Esophagus squamous epithelium (tissue), 5 donors: Measurements from ENCODE around the gene NGB. TPM values are rescaled to one million over a fixed set of nuclear protein-coding genes. Genes with fewer than 3 reads are reported as not detected.

Experiments used
- DNase-seq: peaks from one replicate; lab custom pipeline; 2025; lab: John Stamatoyannopoulos, UW
- H3K27ac ChIP-seq, 4 donors: fragments of 200-600 bp; sonication (generic); one replicate each; pipeline ENCODE4 v1.5.1; 2016 to 2019; ENCODE audit warnings: mild to moderate bottlenecking in 1 of 4
- H3K27me3 ChIP-seq, 4 donors: fragments of 200-600 bp; sonication (generic); 1 replicate in 3 of 4; 2 replicates in 1 of 4; pipeline versions ENCODE4 v1.5.1 to v1.6.0; 2017 to 2021; ENCODE audit warnings: antibody characterized with exemption in 1 of 4
- H3K36me3 ChIP-seq, 3 donors: fragments of 200-600 bp; sonication (generic); one replicate each; pipeline ENCODE4 v1.5.1; 2016 to 2019
- H3K4me1 ChIP-seq, 3 donors: fragments of 200-600 bp; sonication (generic); one replicate each; pipeline ENCODE4 v1.5.1; 2017 to 2019
- H3K4me3 ChIP-seq, 4 donors: fragments of 200-600 bp; sonication (generic); 1 replicate in 3 of 4; 2 replicates in 1 of 4; pipeline ENCODE4 v1.5.1; 2016 to 2019; ENCODE audit warnings: mild to moderate bottlenecking in 2 of 4, moderate library complexity in 1 of 4
- H3K9me3 ChIP-seq, 3 donors: fragments of 200-600 bp; sonication (generic); one replicate each; pipeline ENCODE4 v1.5.1; 2016 to 2019
- CTCF ChIP-seq, 6 experiments: fragments of 450-650 bp in 4 of 6; fragments of 200-600 bp in 2 of 6; sonication (generic) in 2 of 6; IDR thresholded peaks; one replicate each; pipeline ENCODE4 v1.5.1; 2016 to 2019; ENCODE audit warnings: antibody characterized with exemption in 6 of 6, mild to moderate bottlenecking in 4 of 6, moderate library complexity in 4 of 6
- POLR2A ChIP-seq, 4 donors: fragments of 450-650 bp; IDR thresholded peaks; one replicate each; pipeline ENCODE4 v1.6.1; 2017; ENCODE audit warnings: antibody characterized with exemption in 4 of 4, mild to moderate bottlenecking in 4 of 4, moderate library complexity in 3 of 4
- WGBS, 2 donors: methylation state at CpG; one replicate each; pipeline ENCODE4 v1.1.5; 2018; 5-methylcytosine and 5-hydroxymethylcytosine counted together
- intact Hi-C: fragments of 100-400 bp; cut with DNase I; formaldehyde crosslinking; loops from one replicate; pipeline ENCODE4 v1.15.0; 2022
- total RNA-seq, 4 donors: library from RNA; depleted of rRNA; stranded (reverse); fragments of >200 nt; gene quantifications; one replicate each; pipeline ENCODE4 v1.1.0, GENCODE V29; 2016
- donor health status: DM: yes; HTN: yes; CAD: no.

NGB gene
- total RNA-seq, 4 donors from 2014 or later = not detected

GRCh38 chr14:77260199-77260598 lies 10.8 kb downstream of the NGB start:
- Histone ChIP-seq H3K27me3 (peaks cover 0 to 42% (median 0%) of the 10 kb centered on the region in 4 donors), H3K4me3 (no peak overlapping the region), H3K36me3 (no peaks in the 10 kb centered on the region), H3K4me1 (no peaks in the 10 kb centered on the region), H3K27ac (no peak overlapping the region), H3K9me3 (no peaks in the 10 kb centered on the region)
- WGBS, 2 donors = 82 to 86% methylated on average over 3 to 5 of the region's 11 CpGs
- TF ChIP-seq POLR2A (IDR thresholded peaks at IDR 0.05) = no peak
- TF ChIP-seq CTCF (IDR thresholded peaks at IDR 0.05) = no peak
- no peak for DNase-seq
- intact Hi-C loops = no loop called here

GRCh38 chr14:77259025-77259715 lies 11.8 kb downstream of the NGB start:
- TF ChIP-seq CTCF (IDR thresholded peaks at IDR 0.05) (no peak), POLR2A (IDR thresholded peaks at IDR 0.05) (no peak)
- H3K27me3 ChIP-seq = peaks cover 0 to 39% (median 0%) of the 10 kb centered on the region in 4 donors
- no peaks in the 10 kb centered on the region for H3K36me3 ChIP-seq
- intact Hi-C loops = no loop called here
- no peak overlapping the region for H3K4me3 ChIP-seq
- no peaks in the 10 kb centered on the region for H3K9me3 ChIP-seq
- no peaks in the 10 kb centered on the region for H3K4me1 ChIP-seq
- WGBS, 2 donors = 39 to 41% methylated on average over 3 to 8 of the region's 11 CpGs
- DNase-seq = no peak
- no peak overlapping the region for H3K27ac ChIP-seq

GRCh38 chr14:77258566-77258965 lies 12.4 kb downstream of the NGB start:
- Histone ChIP-seq H3K4me3 (no peak overlapping the region), H3K27ac (no peak overlapping the region), H3K36me3 (peaks cover 0 to 6% (median 0%) of the 10 kb centered on the region in 3 donors), H3K4me1 (no peaks in the 10 kb centered on the region), H3K9me3 (no peaks in the 10 kb centered on the region), H3K27me3 (peaks cover 0 to 39% (median 0%) of the 10 kb centered on the region in 4 donors)
- TF ChIP-seq POLR2A (IDR thresholded peaks at IDR 0.05) (no peak), CTCF (IDR thresholded peaks at IDR 0.05) (no peak)
- intact Hi-C loops = no loop called here
- no peak for DNase-seq
- WGBS, 2 donors = 83% methylated on average over 2 of the region's 5 CpGs; no CpG with 5 or more reads in 1 of the 2 donors

- intact Hi-C loops = no loop called here
- no peak for DNase-seq
- TF ChIP-seq POLR2A (IDR thresholded peaks at IDR 0.05) (no peak), CTCF (IDR thresholded peaks at IDR 0.05) (no peak)
- H3K9me3 ChIP-seq = no peaks in the 10 kb centered on the region
- no peaks in the 10 kb centered on the region for H3K4me1 ChIP-seq
- H3K27me3 ChIP-seq = peaks cover 0 to 39% (median 0%) of the 10 kb centered on the region in 4 donors
- H3K36me3 ChIP-seq = peaks cover 0 to 14% (median 0%) of the 10 kb centered on the region in 3 donors
- no CpG with 5 or more reads among the region's 10 CpGs for WGBS, 2 donors
- H3K4me3 ChIP-seq = no peak overlapping the region
- H3K27ac ChIP-seq = no peak overlapping the region
Measured at GRCh38 chr14:77257700-77258099, 13.3 kb downstream of the NGB start.

- Histone ChIP-seq H3K27me3 (peaks cover 0 to 39% (median 0%) of the 10 kb centered on the region in 4 donors), H3K9me3 (no peaks in the 10 kb centered on the region), H3K4me3 (no peak overlapping the region), H3K36me3 (peaks cover 0 to 22% (median 0%) of the 10 kb centered on the region in 3 donors), H3K27ac (no peak overlapping the region), H3K4me1 (no peaks in the 10 kb centered on the region)
- intact Hi-C loops = no loop called here
- TF ChIP-seq POLR2A (IDR thresholded peaks at IDR 0.05) (no peak), CTCF (IDR thresholded peaks at IDR 0.05) (no peak)
- WGBS, 2 donors = 80 to 91% methylated on average over 3 to 4 of the region's 8 CpGs
- DNase-seq = no peak
Measured at GRCh38 chr14:77256694-77257093, 14.3 kb downstream of the NGB start.
